AG20443 (cell line): Measurements from ENCODE around the gene SMYD4.
A peak's percentile ranks its signal among the peaks of the same experiment; 100 is the strongest.
"Not testable (repeated sequence)": the region's sequence is repeated elsewhere in the genome, so short reads cannot be mapped to it uniquely, and the experiment has no call there.

Experiments
- DNase-seq: peaks from one replicate; pipeline ENCODE4 v3.0.0; 2012; ENCODE audit warnings: low spot score, mixed read lengths

Gene SMYD4

DNA sequence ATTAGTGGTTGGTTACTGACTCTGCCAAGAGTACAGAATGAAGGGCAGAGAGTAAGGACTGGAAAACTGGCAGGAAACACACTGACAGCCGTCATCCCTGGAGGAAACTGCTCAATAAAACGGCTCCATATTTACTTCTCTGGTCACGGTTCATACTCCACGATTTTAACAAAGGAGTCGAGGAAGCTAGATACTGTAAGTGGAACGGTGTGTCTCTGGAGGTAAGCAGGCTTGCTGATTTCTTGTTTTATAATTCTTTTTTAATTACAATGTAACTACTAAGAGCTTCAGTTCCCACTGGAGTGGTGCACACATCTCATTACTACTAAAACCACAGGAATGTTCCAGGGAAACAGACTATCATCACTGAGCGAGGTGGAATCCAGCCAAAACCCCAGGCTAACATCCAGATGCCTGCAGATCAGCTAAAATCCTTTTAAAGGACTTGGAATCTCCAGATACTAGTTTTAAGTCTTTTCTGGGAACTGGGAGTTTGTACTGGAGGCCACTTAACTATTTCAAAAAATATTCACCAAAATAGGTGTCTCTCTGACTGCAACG lies 50.1 kb downstream of the SMYD4 start:
- peak; percentile 89 for DNase-seq

DNA sequence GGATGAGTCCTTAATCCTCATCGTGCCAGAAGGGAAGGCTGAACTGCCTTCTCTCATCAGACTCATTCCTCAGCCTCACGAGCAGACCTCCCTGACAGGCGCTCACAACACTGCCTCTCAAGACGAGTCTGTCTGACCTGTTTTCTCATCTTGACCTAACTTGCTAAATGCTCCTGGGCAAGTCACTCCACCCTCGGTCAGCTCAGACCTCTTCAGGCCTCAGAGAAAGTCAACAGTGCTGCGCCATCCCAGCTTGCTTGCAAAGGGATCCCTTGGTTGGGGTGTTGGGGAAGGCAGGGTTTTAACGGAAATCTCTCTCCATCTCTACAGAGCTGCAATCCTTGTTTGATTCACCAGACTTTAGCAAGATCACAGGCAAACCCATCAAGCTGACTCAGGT lies 52.8 kb downstream of the SMYD4 start:
- DNase-seq, result no peak

DNA sequence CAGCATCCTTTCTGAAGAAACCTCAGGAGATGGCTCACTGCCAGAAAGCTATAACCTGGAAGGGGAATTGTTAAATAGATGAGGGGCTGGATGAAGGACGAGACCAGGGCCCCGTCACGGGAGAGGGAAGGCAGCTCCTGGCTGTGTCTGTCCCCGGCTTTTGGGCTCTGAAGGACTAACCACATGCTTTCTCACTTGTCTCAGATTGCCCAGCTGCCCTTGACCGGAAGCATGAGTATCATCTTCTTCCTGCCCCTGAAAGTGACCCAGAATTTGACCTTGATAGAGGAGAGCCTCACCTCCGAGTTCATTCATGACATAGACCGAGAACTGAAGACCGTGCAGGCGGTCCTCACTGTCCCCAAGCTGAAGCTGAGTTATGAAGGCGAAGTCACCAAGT lies 53.4 kb downstream of the SMYD4 start:
- DNase-seq, result no peak

DNA sequence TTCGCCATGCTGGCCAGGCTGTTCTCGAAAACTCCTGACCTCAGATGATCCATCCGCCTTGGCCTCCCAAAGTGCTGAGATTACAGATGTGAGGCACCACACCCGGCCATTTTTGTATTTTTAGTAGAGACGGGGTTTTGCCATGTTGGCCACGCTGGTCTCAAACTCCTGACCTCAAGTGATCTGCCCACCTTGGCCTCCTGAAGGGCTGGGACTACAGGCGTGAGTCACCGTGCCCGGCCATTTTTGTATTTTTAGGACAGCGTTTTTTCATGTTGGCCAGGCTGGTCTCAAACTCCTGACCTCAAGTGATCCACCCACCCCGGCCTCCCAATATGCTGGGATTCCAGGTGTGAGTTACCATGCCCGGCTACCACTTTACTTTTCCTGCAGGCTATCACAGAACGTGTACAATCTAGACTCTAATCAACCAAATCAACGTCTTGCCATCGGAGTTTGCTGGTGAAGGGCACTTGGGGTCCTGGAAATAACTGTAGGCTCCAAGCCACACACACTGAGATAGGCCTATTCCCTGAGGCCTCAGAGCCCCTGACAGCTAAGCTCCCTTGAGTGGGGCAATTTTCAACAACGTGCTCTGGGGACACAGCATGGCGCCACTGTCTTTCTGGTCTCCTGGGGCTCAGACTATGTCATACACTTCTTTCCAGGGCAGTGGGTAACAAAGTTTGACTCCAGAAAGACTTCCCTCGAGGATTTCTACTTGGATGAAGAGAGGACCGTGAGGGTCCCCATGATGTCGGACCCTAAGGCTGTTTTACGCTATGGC lies 55.1 kb downstream of the SMYD4 start:
- DNase-seq, result no peak

DNA sequence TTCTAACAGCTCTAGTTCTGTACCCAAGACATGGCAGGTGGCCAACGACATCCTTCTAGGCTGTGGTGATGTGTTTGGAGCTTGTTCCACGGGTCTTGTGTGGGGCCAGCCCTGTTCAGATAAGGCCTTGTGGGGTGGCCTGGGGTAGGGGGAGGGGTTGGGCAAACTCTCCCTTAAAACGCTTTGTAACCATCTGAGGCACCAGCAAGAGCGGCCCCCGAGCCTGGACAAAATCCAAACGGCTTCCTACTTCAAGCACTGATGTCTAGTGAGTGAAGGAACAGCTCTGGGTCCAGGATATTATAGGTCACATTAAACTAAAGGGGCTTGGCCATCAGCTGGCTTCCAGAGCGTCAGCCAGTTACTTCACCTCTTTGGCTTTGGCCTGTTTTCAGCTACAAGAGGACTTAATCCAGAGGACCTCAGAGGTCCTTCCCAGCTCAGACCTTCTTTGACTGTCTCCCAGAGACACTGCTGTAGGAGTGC lies 56.0 kb downstream of the SMYD4 start:
- no peak for DNase-seq

DNA sequence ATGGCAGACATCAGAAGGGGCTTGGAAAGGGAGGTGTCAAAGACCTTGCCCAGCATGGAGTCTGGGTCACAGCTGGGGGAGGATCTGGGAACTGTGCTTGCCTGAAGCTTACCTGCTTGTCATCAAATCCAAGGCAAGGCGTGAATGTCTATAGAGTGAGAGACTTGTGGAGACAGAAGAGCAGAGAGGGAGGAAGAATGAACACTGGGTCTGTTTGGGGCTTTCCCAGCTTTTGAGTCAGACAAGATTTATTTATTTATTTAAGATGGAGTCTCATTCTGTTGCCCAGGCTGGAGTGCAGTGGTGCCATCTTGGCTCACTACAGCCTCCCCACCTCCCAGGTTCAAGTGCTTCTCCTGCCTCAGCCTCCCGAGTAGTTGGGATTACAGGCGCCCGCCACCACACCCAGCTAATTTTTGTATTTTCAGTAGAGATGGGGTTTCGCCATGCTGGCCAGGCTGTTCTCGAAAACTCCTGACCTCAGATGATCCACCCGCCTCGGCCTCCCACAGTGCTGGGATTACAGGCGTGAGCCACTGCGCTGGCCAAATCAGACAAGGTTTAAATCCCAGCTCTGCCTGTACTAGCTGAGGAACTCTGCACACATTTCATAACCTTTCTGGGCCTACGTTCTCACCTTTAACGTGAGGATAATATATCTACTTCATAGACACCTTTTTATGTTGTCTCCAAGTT lies 56.6 kb downstream of the SMYD4 start:
- DNase-seq, result not testable (repeated sequence)

DNA sequence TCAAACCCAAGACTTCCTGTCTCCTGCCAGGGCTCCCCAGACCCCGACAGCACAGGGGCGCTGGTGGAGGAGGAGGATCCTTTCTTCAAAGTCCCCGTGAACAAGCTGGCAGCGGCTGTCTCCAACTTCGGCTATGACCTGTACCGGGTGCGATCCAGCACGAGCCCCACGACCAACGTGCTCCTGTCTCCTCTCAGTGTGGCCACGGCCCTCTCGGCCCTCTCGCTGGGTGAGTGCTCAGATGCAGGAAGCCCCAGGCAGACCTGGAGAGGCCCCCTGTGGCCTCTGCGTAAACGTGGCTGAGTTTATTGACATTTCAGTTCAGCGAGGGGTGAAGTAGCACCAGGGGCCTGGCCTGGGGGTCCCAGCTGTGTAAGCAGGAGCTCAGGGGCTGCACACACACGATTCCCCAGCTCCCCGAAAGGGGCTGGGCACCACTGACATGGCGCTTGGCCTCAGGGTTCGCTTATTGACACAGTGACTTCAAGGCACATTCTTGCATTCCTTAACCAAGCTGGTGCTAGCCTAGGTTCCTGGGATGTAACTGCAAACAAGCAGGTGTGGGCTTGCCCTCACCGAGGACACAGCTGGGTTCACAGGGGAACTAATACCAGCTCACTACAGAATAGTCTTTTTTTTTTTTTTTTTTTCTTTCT lies 59.8 kb downstream of the SMYD4 start:
- no peak for DNase-seq

DNA sequence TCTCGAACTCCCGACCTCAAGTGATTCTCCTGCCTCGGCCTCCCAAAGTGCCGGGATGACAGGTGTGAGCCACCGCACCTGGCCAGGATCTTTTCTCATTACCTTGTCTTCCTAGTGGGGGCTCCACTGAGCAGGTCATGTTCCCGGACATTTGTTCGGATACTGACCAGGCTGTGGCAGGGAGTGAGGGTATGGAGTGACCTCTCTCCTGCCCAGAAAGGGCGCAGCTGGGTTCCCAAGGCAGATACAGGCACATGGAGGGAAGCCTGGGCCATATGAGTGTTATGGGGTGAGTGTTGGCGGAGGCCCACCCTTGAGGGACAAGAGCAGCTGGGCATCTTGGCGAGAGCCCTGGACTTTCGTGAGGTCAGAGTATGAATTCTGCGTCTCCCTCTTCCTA lies 62.3 kb downstream of the SMYD4 start:
- DNase-seq, result no peak

DNA sequence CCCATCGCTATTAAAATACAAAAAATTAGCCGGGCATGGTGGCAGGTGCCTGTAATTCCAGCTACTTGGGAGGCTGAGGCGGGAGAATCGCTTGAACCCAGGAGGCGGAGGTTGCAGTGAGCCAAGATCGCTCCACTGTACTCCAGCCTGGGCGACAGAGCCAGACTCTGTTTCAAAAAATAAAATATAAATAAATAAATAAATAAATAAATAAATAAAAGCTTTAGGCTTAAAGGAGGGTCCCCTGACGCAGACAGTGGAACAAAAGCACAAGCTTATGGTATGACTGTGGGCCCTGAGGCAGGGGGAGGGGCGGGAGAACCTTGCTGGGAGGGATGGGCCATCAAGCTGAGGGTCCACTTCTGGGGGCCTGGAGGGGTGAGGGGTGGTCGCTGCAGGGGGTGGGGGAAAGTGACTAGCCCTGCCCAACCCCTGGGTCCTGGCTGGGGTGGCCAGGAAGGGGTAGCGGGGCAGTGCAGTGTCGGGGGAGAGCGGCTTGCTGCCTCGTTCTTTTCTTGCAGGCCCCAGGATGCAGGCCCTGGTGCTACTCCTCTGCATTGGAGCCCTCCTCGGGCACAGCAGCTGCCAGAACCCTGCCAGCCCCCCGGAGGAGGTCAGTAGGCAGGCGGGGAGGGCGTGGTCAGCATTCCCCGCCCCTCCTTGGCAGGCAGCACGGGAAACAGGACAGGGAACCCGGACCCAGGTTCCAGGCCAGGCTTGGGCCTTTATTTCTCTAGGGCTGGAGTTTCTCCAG lies 63.1 kb downstream of the SMYD4 start:
- no peak for DNase-seq

DNA sequence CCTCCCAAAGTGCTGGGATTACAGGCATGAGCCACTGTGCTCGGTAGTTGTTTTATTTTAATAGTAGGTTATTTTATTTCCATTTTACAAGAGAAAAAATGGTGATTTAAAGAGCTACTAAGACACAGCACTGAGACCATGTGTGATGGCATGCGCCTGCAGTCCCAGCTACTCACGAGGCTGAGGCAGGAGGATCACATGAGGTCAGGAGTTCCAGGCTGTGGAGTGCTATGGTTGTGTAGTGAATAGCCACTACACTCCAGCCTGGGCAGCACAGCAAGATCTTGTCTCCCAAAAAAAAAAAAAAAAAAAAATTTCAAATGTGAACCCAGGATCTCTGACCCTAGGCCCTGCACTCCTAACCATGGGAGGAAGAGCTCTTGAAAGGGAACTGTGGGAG lies 64.1 kb downstream of the SMYD4 start:
- no peak for DNase-seq

DNA sequence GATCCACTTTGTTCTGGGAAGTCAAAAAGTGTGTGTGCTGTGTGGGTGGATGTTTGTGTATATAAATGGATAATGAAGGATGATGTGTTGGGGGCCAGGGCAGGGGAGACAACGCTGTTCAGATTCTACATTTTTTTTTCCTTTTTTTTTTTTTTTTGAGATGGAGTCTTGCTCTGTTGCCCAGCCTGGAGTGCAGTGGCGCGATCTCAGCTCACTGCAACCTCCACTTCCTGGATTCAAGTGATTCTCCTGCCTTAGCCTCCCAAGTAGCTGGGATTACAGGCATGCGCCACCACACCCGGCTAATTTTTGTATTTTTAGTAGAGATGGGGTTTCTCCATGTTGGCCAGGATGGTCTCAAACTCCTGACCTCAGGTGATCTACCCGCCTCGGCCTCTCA lies 65.0 kb downstream of the SMYD4 start:
- not testable (repeated sequence) for DNase-seq

DNA sequence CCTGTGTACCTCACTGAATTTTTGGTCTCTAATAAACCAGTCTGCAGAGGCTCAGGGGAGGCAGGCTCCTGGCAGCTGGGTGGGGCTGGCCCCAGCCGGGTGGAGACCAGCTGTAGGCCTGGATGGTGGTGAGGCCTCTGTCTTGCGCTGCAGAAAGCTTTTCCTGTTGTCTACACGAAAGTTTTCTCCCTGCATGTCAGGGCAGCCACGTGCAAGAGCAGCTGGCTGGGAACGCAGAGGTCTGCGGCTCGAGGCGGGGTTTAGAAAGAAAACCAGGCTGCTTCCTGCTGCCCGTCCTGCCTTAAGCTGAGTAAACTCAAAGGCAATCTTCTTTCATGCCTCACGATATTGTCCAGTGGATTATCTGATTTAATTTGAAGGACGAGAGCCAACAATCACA lies 65.4 kb downstream of the SMYD4 start:
- peak; percentile 84 for DNase-seq

DNA sequence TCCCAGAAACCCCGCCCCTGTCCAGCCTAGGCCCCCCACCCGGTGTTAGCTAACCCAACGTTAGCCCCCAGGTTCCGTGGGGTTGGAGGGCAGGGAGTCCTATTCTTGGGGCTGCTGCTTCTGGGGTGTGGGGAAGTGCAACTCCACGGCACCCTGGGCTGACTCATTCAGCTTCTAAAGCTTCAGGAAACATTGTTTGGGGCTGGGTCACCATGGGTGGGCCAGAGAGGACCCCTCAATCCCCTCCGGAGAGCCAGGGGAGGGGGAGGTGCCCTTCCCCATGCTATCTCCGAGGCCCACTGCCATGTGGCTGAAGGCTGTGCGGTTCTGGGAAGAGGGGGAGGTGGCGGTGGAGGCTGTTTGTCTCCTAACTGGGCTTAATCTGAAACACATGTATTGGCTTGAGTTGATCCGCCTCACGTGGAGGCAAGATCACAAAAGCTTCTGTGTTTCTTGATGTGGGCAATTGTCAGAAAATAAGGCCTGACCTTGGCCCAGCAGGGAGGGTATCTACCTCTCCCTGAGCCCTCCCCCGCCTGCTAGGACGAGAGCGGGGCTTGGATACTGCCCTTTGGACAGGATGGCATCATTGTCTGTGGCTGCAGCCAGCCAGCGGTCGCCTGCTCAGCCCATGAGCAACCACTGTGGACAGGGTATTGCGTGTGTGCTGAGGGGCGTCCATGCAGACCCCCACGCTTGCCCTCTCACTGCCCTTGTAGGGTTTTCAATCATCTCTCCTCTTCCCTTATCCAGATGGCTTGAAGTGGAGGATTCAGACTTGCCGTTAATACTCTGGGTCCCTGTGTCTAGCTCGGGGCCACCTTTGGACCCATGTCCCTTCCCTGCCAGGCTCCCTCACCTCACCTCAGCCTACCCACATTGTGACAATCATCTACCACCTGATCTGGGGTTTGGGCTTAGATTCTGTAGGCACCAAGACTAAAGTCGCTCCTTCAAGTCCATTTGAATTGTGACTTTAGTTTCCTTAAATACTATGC lies 66.5 kb downstream of the SMYD4 start:
- DNase-seq, result peak; percentile 74

DNA sequence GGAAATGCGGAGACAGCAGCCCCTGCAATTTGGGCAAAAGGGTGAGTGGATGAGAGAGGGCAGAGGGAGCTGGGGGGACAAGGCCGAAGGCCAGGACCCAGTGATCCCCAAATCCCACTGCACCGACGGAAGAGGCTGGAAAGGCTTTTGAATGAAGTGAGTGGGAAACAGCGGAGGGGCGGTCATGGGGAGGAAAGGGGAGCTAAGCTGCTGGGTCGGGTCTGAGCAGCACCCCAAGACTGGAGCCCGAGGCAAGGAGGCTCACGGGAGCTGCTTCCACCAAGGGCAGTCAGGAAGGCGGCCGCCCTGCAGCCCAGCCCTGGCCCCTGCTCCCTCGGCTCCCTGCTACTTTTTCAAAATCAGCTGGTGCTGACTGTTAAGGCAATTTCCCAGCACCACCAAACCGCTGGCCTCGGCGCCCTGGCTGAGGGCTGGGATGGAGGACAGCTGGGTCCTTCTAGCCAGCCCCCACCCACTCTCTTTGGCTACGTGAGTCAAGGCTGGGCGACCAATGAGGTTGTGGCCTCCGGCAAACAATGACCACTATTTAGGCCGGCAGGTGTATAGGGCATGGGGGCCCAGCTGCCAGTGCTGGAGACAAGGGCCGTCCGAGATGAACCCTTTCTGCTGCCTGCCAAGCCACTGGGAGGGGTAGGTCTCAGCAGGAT lies 67.3 kb downstream of the SMYD4 start:
- peak; percentile 47 for DNase-seq

DNA sequence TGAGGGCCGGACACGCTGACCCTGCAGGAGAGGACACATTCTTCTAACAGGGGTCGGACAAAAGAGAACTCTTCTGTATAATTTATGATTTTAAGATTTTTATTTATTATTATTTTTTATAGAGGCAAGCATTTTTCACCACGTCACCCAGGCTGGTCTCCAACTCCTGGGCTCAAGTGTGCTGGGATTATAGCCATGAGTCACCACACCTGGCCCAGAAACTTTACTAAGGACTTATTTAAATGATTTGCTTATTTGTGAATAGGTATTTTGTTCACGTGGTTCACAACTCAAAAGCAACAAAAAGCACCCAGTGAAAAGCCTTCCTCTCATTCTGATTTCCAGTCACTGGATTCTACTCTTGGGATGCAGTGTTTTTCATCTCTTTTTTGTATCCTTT lies 70.2 kb downstream of the SMYD4 start:
- no peak for DNase-seq

DNA sequence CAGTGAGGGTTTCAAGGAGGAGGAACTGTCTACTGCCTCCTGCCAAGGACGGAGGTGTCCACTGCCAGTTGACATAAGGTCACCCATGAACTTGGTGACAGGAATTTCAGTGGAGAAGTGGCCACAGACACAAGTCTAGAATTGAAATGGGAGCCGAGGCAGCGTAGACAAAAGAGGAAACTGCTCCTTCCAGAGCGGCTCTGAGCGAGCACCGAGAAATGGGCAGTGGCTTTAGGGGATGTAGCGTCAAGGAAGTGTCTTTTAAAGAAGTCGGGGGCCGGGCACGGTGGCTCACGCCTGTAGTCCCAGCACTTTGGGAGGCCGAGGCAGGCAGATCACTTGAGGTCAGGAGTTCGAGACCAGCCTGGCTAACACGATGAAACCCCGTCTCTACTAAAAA lies 70.9 kb downstream of the SMYD4 start:
- DNase-seq, result no peak

DNA sequence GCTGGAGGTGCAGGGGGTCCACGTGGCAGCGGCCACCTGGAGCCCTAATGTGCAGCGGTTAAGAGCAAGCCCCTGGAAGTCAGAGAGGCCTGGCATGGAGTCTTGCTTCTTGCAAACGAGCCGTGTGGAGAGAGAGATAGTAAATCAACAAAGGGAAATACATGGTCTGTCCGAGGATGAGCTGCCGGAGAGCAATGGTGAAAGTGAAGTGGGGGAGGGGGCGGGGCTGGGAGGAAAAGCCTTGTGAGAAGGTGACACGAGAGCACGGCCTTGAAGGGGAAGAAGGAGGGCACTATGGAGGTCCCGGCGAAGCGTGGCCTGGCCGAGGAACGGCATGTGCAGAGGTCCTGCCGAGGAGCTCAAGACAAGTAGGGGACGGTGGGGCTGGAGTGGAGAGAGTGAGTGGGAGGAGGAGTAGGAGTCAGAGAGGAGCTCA lies 73.9 kb downstream of the SMYD4 start:
- DNase-seq, result no peak

DNA sequence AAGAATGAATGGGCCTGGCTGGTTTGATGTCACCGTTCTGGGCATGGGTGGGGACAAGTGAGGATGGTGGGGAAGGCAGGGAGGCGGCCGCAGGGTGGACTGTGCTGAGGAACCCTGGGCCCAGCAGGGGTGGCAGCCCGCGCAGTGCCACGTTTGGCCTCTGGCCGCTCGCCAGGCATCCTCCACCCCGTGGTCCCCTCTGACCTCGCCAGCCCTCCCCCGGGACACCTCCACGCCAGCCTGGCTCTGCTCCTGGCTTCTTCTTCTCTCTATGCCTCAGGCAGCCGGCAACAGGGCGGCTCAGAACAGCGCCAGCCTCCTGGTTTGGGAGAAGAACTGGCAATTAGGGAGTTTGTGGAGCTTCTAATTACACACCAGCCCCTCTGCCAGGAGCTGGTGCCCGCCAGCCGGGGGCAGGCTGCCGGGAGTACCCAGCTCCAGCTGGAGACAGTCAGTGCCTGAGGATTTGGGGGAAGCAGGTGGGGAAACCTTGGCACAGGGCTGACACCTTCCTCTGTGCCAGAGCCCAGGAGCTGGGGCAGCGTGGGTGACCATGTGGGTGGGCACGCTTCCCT lies 74.4 kb downstream of the SMYD4 start:
- DNase-seq, result no peak

DNA sequence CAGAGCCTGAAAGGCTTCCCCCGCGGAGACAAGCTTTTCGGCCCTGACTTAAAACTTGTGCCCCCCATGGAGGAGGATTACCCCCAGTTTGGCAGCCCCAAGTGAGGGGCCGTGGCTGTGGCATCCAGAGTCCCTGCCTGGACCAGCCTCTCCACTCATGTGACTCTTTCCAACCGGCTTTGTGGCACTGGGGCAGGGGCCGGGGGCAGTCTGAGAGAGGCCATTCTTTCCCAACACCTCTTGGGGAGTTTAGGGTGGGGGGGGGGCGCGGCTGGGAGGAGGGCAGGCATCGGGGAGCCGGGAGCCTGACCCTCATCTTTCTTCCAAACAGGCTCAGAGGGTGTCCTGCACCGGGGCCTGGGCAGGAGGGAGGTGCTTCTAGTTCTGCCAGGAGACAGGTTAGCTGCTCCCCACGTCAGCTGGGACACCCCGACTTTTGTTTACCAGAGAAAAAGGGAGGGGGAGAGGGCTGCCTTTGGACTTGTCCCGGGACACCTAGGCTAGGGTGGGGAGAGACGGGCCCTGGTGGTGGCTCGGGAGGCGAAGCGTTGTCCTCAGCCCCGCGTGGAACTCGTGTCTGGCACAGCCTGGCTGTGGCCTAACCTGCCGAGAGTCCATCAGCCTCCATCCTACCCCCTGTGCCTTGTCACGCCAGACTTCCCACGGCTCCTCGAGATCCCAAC lies 75.1 kb downstream of the SMYD4 start:
- no peak for DNase-seq
